HG03575 (cell line): ENCODE results near the gene PTPRG.

Experiments
- ATAC-seq: cut with Tn5 transposase; IDR thresholded peaks from one replicate; pipeline ENCODE4 v1.9.1; 2021; ENCODE audit not compliant: unreplicated experiment, insufficient number of reproducible peaks, low FRiP score; ENCODE audit errors: extremely low read depth

The PTPRG gene

DNA sequence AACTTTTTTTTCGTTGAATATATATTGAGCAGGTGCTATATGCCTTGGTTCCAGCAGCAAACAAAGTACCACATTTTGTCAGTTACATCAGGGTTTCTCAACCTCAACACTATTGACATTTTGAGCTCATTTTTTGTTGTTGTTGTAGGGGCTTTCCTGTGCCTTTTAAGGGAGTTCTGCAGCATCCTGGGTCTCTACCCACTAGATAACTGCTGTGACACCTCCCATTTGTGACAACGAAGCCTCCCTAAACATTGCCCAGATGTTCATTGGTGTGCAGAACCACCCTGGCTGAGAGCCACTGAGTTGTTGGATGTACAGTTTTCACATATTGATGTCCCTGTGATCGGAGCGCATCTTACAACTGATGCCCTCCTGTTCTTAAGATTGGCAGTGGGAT is 382.6 kb downstream of the PTPRG start:
- no peak for ATAC-seq

DNA sequence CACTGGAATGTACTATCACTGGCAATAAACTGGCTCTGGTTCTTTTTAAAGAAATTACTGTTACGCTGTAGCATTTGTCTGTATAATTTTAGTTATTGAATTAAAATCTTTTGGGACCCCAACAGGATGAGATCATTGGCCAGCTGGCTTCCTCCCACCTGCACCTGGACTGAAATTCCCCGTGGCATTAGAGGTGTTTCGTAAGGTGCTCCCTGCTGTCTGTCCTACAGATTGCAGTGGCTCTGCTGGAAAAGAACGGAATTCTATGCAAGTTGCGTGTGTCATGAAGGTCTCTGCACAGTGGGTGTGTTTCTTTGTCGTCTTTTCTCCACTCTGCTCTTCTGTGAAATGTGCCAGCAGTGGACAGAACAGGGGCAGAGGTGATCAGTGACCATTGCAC is 383.4 kb downstream of the PTPRG start:
- ATAC-seq: no peak

DNA sequence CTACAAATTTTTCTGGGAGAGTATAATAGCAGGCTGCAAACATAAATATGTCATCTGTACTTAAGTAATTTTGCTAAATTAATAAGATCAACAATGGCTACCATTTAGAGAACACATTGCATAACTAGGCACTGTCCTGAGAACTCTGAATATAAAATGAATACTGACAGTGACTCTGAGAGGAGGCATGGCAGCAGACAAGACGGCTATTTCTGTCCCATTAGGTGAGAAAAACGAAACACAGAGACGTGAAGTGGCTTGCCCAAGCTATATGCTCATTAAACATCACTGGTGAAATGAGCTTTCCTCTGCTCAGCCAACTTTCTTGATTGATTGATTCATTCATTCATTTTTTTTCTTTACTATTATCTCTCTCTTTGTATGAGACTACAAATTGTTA is 384.3 kb downstream of the PTPRG start:
- ATAC-seq: no peak

DNA sequence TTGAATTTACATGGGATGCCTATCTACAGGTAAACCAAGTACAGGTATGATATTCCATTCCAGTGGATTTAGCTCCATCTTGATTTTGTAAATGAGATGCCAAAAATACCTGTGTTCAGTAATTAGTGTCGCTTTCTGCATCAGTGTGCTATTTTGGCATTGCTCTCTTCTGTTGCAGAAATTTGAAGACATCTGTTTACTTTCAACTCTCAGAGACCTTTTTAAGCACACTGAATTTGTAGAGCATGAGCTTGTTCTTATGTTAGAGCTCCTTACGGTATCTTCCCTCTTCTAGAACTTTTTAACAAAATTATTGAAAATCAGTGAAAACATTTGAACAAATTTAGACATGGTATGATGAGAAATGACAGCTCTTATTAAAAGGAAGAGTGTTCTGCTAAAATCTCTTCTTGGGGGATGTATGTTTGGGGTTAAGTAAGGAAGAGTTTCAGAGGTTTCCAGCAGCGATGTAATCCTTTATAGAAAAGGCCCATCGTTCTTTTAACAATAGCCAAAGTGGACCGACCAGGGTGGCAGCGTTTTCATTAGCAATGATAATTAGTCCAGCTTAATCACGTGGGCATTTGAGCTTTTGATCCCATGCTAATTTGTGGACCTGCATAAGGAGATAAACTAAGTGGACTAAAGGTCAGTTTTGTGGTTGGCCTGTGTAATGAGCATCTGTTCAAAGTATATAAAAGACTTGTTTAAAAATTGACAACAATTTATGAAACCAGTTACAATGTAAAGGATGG is 385.4 kb downstream of the PTPRG start:
- ATAC-seq: no peak

DNA sequence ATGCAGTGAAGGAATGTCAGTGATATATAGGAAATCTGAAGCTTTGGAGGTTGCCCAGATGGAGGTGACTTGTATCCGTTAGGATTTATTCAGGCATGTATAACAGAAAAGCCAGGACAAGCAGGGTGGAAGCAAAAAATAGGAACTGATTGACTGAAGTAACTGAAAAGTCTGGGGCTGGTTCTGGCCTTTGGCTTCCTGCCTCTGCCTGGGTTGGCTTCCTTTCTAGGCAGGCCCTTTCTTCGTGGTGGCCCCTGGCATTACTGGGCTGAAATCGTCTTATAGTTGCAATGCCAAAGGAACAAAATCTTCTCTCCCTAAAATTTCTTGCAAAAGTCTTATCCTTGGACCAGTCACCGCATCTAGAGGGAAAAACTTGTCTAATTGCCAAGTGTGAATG is 386.1 kb downstream of the PTPRG start:
- ATAC-seq: no peak

DNA sequence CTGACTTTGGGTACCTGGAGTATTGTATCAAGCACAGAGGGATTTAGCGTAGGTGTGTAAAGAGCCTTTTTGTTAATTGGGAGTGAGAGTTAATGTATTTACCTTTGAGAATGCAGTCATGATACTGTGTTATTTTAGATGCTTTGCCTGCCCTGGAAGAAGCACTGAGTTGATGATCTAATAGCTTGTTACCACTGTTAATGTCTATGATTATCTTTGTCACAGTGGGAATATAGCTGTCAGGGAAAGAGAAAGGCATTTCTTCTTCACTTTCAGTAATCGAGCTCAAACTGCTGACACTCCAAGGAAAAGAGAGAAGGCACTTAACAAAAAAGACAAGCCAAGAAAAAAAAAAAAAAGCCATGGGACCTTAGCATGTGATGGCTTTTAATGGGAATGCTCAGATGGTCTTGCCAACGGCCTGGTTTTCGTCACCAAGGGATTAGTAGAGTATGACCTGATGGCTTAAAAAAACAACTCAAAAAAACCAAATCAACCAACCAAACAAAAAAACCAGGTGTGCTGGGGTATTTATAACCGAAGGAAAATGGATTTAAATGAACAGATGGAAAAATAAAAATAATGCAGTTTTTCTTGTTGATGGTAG is 387.4 kb downstream of the PTPRG start:
- ATAC-seq: no peak

DNA sequence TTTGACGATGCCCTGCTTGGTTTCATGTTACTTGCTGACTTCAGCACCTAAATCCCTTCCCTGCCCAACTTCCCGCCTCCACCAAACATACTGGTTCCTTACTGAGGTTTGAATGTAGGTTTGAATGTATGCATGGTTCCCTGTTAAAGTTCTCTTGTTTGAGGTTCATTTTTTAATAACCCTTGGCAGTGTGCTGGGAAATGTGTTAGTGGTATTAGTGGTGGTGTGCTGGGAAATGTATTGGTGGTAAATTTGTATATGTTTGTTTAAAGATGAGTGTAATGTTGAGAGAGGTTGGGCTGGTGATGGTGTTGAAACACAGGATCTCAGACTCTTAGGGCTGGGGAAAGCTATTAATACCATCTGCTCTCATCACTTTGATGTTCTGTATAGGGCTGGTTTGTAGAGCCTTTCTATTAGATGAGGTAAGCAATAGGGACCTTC is 392.7 kb downstream of the PTPRG start:
- ATAC-seq: no peak

DNA sequence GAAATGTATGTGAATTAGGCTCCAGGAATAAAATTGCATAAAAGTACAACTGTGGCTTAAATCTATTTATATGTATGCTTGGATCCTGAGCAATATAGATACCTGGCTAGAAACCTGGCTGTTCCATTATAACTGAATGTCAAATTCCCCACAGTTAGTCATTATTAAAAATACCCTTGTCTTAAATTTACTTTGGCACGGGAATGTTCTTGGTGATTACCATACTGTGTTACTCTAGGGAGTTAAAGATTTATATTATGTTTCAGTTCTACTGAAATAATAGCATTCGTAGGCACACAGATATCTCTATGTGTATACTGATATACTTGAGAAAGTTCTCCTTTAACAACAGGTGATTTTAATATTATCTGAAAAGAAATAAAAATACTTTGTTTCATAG is 394.1 kb downstream of the PTPRG start:
- ATAC-seq: no peak

DNA sequence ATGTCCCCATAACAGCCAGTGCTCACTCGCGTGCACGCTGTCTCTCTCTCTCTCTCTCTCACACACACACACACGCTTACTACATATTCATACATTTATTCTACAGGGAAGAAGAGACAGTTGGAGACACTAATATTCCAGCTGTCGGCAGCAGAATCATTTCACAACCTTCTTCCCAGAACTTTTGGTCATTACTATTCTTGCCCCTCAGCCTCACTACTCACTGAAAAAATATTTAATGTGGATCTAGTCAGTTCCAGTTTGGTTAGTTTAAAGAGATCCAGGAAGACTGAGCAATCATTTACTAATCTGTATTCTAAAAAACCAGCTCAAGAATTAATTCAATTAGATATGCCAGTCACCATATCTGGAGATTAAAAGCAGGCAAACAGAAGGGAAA is 394.9 kb downstream of the PTPRG start:
- no peak for ATAC-seq

DNA sequence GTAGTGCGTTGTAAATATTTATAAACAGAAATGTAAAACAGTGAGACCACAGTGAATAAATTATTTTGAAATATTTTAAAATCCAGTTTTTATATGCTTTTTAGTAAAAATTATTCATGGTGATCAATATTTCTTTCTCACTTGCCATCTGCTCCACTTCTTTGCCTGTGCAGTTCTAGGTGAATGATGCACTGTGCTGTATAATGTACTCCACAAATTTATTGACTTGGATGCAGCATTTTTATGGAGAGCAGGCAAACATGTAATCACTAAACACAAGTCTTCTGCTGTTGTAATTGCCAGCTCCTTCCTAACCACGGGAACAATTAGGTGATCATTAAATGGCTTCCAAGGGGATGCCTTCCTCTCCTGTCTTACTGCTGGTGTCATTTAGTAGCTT is 395.9 kb downstream of the PTPRG start:
- no peak for ATAC-seq

DNA sequence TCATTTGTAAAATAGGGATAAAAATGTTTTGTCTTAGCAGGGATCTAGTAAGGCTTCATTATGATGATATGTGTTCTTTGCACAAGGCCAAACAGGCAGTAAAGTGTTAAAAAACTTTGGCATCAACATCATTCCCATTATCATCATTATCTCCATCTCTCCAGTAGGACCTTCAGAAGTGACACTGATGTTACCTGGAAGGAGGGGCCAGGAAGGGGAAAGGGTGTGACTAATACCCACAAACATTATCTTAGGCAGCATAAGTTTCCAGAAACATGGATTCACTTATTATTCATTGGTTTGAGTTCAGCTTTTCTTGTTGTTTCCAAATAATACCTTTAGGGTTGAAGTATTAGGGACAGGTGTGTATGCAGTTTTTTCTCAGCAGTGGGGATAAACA is 399.6 kb downstream of the PTPRG start:
- ATAC-seq: no peak

DNA sequence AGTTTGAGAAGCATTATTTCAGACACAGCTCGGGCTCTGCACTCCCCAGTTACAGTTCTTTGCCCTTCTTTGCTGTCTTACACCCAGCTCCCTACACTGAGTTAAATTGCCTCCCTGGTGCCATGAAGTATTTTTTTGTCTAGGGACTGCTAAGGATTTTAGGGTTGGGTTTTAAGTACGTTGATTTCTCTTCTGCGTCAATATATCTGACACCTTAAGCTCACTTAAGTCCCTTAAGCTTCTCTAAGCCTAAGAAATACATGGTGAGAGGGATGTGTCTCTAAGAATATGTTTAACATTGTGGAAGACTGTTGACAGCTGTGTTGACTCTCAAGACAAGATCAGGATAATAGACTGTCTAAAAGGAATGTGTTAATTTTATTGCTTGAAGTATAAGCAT is 400.5 kb downstream of the PTPRG start:
- ATAC-seq: no peak

DNA sequence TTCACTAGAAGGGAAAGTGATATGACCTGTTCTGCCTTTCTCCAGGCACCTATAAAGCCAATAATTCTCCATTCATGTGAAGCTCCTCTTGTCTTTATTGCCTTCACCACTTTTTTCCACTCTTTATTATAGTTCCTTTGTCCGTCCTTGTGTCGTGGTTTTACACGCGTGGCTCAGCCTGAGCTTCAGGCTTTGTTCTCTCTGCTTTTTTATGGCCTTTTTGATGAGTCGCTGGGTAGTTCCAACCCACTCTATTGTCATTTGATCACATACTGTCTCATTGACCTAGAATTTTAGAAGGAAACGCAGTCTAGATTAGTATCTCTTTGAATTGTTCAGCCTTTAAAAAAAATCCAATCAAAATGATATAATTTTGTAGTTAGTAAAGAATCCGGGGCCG is 403.2 kb downstream of the PTPRG start:
- no peak for ATAC-seq

DNA sequence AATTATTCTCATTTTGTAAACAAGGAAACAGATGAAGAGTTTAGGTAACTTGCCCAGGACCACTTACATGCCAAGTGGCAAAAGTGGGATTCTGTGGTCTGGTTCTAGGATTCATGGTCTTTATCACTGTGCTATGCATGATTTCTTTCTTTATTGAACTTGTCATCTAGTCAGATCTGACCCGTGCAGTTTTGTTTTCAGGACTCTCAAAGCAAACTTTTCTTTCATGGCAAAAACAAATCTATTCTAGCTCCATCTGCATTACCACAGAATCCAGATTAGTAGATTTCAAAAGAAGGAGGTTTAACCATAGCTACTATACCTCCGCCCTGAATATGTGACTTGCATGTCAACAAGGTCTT is 404.4 kb downstream of the PTPRG start:
- no peak for ATAC-seq

DNA sequence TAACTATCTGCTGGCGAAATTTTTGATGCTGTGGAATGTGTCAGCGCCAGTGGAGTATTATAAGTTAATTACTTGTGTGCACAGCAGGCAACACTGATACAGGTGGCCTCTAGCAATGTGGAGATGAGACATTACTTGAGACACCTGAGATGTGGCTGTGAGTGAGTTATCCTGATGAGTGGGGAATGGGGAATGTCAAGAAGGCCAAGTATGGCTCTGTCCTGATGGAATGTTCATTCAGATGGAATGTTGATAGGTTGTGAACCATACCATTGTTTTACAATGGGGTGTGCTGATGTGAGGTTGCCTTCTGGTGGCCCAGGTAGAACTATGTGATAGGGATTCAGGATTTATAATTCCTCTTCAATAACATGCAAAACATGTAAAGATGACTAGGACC is 404.8 kb downstream of the PTPRG start:
- no peak for ATAC-seq

DNA sequence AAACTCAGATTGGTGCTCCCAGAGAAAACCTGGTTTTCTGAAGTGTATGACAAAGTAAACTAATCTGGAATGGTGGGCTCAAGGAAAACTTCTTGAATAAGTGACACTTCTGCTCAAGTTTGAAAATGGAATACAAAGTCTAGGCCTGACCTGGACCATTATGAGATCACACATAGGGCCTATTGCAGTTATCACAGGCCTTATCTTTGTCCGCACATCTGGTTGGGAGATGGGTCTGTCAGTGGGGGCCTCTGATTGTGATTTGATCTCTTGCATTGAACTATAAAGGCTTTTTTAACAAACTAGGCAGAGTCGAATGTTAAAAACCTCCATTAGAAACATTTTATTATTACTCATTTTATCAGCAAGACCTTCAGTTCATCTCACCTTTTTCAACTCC is 405.6 kb downstream of the PTPRG start:
- ATAC-seq: no peak

DNA sequence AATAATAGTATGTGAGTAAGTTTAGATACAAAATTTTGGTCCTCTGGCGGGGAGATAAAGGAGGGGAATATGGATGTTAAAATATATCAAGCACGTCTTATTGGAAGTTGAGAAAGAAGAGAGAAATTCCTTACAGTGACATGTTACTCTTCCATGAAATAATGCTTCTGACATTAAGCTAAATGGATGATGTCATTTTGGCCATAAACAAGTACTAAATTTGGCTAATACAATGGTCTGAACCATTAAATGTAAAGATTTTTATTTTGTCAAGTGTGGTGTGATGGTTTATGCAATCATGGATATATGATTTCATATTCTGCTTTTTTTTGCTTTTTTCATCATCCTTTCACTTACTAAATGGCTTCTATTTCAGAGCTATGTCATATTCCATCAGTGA is 406.6 kb downstream of the PTPRG start:
- ATAC-seq: no peak

DNA sequence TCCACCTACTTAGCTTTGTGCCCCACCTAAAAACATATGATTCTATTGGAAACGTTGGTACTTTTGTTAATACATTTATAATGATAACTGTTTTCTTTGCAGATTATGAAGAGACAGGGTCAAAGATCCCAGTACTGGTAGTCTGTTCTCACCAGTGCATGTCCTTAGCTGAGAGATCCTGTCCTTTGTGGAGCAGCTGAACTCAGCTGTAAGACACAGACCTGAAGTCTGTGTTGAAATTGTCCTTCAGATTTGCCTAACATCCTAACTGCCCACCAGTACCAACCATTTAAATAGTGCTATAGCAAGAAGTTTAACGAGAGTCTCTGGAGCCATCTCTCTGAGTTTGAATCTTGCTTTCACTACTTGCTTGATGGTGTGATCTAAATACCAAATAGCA is 413.3 kb downstream of the PTPRG start:
- no peak for ATAC-seq

DNA sequence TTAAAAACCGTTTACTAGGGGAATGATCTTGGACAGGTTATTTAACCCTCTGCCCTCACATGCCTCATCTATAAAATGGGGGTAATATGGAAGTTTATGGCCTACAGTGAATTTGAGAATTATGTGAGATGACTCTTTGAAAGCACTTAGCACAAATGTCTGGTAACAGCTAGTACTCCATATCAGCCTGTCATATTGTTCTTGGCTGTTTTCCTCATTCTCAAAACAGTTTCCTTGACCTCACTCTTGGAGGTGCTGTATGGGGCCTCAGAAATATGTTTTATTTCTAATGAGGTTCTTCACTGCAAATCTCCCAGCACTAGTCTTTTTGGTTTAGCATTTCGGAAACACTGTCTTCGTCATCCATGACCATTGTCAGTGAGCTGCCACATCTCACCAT is 413.8 kb downstream of the PTPRG start:
- ATAC-seq: no peak

DNA sequence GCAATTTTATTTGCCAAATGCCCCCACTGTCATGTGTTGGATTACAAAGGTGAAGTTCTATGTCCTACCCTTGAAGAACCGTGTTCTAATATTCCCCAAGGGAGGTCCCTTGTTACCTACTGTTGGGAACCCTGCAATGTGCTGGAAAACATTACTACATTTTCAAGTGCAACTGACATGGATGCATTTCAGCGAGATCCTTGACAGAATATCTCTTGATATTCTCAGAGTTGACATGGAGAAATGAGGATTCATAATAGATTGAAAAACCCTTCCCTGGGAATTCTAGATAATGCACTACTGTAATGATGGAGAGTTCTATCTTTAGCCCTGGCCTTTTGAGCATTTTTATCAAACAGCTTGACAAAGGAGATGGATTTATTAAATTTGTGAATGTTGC is 414.6 kb downstream of the PTPRG start:
- no peak for ATAC-seq
